Colonic mucosa (tissue), 4 donors: Measurements from ENCODE around the gene PACSIN1. TPM values are rescaled to one million over a fixed set of nuclear protein-coding genes. Genes with fewer than 3 reads are reported as not detected.

Source experiments
- DNase-seq: peaks from one replicate; pipeline ENCODE4 v3.0.0-alpha.2; 2020
- H3K27ac ChIP-seq: fragments of 200-600 bp; one replicate; pipeline ENCODE4 v1.8.0; 2021
- H3K27me3 ChIP-seq: fragments of 200-600 bp; one replicate; pipeline ENCODE4 v1.8.0; 2021
- H3K36me3 ChIP-seq: fragments of 200-600 bp; one replicate; pipeline ENCODE4 v1.8.0; 2021
- H3K4me1 ChIP-seq: fragments of 200-600 bp; one replicate; pipeline ENCODE4 v1.8.0; 2021; ENCODE audit warnings: mild to moderate bottlenecking
- H3K4me3 ChIP-seq: fragments of 200-600 bp; one replicate; pipeline ENCODE4 v1.8.0; 2021
- H3K9ac ChIP-seq, 2 donors: one replicate each; pipeline ENCODE4 v1.7.0; 2013; ENCODE audit warnings: control low read depth in 2 of 2, low read depth in 2 of 2, low read length in 2 of 2
- H3K9me3 ChIP-seq: fragments of 200-600 bp; one replicate; pipeline ENCODE4 v1.8.0; 2021
- intact Hi-C: fragments of 100-400 bp; cut with DNase I; formaldehyde crosslinking; loops from one replicate; pipeline ENCODE4 v1.14.1; 2022
- total RNA-seq, 2 donors: library from RNA; stranded (reverse); fragmentation: NEBNext Ultra II Directional in 1 of 2; extraction: Animal tissue kit (Norgen Biotek cat#: 25700) in 1 of 2; gene quantifications; one replicate each; pipeline ENCODE4 v1.2.1, GENCODE V29; 2021
- TF ChIP-seq, protein P1 (sequence below): fragments of 200-600 bp; IDR thresholded peaks from one replicate; pipeline ENCODE4 v1.8.0; 2022; ENCODE audit warnings: antibody characterized with exemption, mild to moderate bottlenecking
- donor health status: healthy.
- donor health status: DM: no; HTN: no; CAD: no.
- donor health status: DM: no; HTN: no; CAD: no.

PACSIN1 gene
- total RNA-seq, 2 donors from 2014 or later = 0.05 to 0.37 TPM

DNA sequence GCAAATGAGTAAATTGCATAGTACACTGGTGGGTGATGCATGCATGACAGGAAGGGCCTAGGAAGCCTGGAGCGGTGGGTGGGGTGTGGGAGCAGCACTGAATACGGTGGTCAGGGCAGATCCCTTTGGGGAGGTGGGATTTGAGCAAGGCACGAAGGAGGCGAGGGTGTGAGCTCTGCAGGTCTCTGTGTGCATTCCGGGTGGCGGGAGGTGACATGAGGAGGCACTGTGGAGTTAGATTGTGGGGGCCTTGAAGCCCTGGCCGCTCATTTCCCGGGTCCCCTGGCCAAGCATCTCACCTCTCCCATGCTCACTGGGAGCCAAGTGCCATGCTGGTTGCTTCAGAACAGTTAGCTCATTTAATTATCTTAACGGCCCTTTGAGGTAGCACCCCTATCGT lies 96.5 kb downstream of the PACSIN1 start:
- Histone ChIP-seq H3K36me3 (no peaks in the 10 kb centered on the region), H3K9me3 (no peaks in the 10 kb centered on the region), H3K4me3 (no peak overlapping the region), H3K27me3 (no peaks in the 10 kb centered on the region), H3K4me1 (no peaks in the 10 kb centered on the region), H3K27ac (no peak overlapping the region), H3K9ac (no peak overlapping the region)
- no peak for DNase-seq
- intact Hi-C loops = no loop called here
- TF ChIP-seq, protein P1, sequence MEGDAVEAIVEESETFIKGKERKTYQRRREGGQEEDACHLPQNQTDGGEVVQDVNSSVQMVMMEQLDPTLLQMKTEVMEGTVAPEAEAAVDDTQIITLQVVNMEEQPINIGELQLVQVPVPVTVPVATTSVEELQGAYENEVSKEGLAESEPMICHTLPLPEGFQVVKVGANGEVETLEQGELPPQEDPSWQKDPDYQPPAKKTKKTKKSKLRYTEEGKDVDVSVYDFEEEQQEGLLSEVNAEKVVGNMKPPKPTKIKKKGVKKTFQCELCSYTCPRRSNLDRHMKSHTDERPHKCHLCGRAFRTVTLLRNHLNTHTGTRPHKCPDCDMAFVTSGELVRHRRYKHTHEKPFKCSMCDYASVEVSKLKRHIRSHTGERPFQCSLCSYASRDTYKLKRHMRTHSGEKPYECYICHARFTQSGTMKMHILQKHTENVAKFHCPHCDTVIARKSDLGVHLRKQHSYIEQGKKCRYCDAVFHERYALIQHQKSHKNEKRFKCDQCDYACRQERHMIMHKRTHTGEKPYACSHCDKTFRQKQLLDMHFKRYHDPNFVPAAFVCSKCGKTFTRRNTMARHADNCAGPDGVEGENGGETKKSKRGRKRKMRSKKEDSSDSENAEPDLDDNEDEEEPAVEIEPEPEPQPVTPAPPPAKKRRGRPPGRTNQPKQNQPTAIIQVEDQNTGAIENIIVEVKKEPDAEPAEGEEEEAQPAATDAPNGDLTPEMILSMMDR = no peak

- no peak for DNase-seq
- TF ChIP-seq, protein P1 = no peak
- H3K4me1 ChIP-seq = no peaks in the 10 kb centered on the region
- no peaks in the 10 kb centered on the region for H3K9me3 ChIP-seq
- no peak overlapping the region for H3K27ac ChIP-seq
- H3K27me3 ChIP-seq = no peaks in the 10 kb centered on the region
- no peaks in the 10 kb centered on the region for H3K36me3 ChIP-seq
- H3K4me3 ChIP-seq = no peak overlapping the region
- intact Hi-C loops = no loop called here
- no peak overlapping the region for H3K9ac ChIP-seq
Observed at GRCh38 chr6:34562861-34563512, 97.1 kb downstream of the PACSIN1 start.

DNA sequence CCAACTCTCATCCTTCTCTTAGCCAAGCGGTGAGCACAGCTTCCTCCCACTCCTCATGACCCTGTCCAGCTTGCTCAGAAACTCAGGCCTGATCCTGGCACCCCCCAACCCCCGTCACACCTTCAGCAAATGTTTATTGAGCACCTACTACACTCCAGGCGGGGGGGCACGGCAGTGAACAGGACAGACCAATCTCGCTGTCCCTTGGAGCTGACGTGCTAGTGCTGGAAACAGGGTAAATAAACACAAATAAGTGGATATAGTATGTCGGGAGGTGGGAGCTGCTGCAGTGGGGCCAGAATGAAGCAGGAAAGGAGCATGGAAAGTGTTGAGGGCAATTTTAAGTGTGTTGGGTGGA lies 97.6 kb downstream of the PACSIN1 start:
- Histone ChIP-seq H3K4me1 (no peaks in the 10 kb centered on the region), H3K9ac (no peak overlapping the region), H3K36me3 (no peaks in the 10 kb centered on the region), H3K27me3 (no peaks in the 10 kb centered on the region), H3K4me3 (no peak overlapping the region), H3K27ac (no peak overlapping the region), H3K9me3 (no peaks in the 10 kb centered on the region)
- TF ChIP-seq, protein P1 = no peak
- intact Hi-C loops = no loop called here
- no peak for DNase-seq

DNA sequence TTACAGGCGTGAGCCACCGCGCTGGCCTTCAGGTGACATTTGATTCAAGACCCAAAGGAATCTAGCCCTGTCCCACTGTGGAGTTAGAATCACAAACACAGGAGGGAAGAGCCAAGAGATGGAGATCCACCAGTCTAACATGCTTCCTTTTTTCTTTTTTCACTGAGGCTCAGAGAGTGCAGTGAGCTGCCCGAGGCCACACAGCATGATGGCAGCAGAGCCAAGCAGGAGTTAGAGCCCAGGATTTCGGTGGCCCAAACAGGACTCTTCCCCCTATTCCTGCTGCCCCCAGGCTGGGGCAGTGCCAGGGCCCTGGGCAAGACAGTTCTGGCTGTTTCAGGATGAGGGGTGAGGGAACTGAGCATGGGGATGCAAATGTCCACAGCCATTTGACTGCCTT lies 98.3 kb downstream of the PACSIN1 start:
- Histone ChIP-seq H3K27me3 (no peaks in the 10 kb centered on the region), H3K27ac (no peak overlapping the region), H3K36me3 (no peaks in the 10 kb centered on the region), H3K4me3 (no peak overlapping the region), H3K9ac (no peak overlapping the region), H3K9me3 (no peaks in the 10 kb centered on the region), H3K4me1 (no peaks in the 10 kb centered on the region)
- intact Hi-C loops = no loop called here
- no peak for DNase-seq
- TF ChIP-seq, protein P1 = no peak

DNA sequence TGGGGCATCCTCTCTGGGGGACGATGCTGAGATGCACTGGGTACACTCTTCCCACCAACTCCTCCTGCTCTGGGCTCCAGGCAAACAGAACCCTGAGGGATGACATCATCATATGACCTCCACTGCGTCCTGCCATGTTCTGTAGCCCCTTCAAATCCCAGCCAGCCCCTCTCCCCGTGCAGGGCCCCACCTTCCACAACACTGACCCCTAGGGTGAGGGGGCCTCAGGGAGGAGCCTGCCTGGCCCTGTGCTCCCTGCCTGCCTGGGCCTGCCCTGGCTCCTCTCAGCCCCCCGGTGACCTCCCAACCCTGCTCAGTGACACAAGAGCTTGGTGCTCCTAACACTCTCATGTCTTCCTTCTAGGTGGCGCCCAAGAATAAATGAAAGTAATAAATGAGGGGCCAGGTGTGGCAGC lies 99.9 kb downstream of the PACSIN1 start:
- Histone ChIP-seq H3K36me3 (no peaks in the 10 kb centered on the region), H3K4me1 (no peaks in the 10 kb centered on the region), H3K9me3 (no peaks in the 10 kb centered on the region), H3K4me3 (no peak overlapping the region), H3K9ac (no peak overlapping the region), H3K27me3 (no peaks in the 10 kb centered on the region), H3K27ac (no peak overlapping the region)
- no peak for DNase-seq
- TF ChIP-seq, protein P1 = no peak
- intact Hi-C loops = no loop called here
